T47D (cell line): ENCODE results near the gene TRMT1L.

Experiments
- DNase-seq, 2 experiments: peaks; one replicate each; pipeline versions ENCODE4 v3.0.0 to v3.0.0-alpha.2; 2011 to 2012; ENCODE audit warnings: low read depth in 1 of 2, low spot score in 1 of 2
- JUND ChIP-seq: IDR thresholded peaks from 2 replicates; pipeline ENCODE4 v1.6.1; 2012; ENCODE audit warnings: low read depth
- in situ Hi-C: cut with HindIII; loops from 2 replicates; pipeline ENCODE4 v1.10.0; 2016; ENCODE audit warnings: low sequenced_read_pairs, low pct_unique_long_range_greater_than_20kb

TRMT1L gene

GRCh38 chr1:185069202-185069772 lies 87.5 kb downstream of the TRMT1L start:
- in situ Hi-C loops, result no loop called here
- DNase-seq, result no peak

GRCh38 chr1:185068341-185068740 lies 88.4 kb downstream of the TRMT1L start:
- TF ChIP-seq JUND, result no peak
- DNase-seq, result peak in 1 of 2 experiments; percentile 72
- in situ Hi-C loops, result no loop called here

More at GRCh38 chr1:185069202-185069772, 87.5 kb downstream of the TRMT1L start:
- no peak for TF ChIP-seq JUND
